ENCODE results near the gene ANKS1B.

The ANKS1B gene

DNA sequence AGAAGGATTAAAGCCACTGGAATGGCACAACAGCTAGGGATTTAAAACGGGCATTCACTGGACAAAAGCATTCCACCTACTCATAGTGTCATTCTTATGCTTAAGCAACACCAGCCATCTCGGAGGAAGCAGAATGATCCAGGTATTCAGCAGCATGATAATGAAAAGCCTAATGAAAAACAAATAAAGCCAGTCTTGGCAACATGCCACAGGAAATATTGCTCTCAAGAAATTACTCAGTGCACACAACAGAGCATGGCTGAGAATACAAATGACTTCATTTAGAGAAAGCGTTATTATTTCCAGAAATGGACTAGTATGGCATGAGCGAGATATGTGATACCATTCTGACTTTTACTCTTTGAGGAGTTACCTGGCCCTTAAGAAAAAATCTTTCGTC, 897.5 kb downstream of the ANKS1B start:
- TF ChIP-seq, protein P1, sequence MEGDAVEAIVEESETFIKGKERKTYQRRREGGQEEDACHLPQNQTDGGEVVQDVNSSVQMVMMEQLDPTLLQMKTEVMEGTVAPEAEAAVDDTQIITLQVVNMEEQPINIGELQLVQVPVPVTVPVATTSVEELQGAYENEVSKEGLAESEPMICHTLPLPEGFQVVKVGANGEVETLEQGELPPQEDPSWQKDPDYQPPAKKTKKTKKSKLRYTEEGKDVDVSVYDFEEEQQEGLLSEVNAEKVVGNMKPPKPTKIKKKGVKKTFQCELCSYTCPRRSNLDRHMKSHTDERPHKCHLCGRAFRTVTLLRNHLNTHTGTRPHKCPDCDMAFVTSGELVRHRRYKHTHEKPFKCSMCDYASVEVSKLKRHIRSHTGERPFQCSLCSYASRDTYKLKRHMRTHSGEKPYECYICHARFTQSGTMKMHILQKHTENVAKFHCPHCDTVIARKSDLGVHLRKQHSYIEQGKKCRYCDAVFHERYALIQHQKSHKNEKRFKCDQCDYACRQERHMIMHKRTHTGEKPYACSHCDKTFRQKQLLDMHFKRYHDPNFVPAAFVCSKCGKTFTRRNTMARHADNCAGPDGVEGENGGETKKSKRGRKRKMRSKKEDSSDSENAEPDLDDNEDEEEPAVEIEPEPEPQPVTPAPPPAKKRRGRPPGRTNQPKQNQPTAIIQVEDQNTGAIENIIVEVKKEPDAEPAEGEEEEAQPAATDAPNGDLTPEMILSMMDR (conservative IDR thresholded peaks at IDR 0.05; ENCODE audit: low read depth, low read length) = no peak
- DNase-seq (ENCODE audit: low read depth) = peak; percentile 2
- no peak overlapping the region for H3K4me3 ChIP-seq (ENCODE audit: low read depth, low read length)

DNA sequence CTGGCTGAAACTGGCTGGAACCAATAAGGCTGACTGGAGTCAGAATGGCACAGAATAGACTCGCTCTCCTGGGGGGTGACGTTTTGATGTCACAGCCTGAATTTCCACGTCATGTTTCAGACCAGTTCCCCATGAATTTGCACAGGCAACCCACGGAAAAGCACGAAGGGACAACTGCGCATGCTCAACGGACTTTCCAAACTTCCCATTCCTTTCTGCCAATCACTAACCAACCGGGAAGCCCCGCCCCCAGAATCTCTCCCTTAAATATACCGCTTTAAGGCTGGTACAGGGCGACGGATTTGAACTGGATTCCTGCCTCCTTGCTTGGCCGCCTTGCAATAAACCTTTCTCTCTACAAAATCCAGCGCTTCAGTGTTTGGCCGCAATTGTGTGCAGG, 904.9 kb downstream of the ANKS1B start:
- TF ChIP-seq, protein P1 (conservative IDR thresholded peaks at IDR 0.05; ENCODE audit: low read depth, low read length) = no peak
- no peak overlapping the region for H3K4me3 ChIP-seq (ENCODE audit: low read depth, low read length)

DNA sequence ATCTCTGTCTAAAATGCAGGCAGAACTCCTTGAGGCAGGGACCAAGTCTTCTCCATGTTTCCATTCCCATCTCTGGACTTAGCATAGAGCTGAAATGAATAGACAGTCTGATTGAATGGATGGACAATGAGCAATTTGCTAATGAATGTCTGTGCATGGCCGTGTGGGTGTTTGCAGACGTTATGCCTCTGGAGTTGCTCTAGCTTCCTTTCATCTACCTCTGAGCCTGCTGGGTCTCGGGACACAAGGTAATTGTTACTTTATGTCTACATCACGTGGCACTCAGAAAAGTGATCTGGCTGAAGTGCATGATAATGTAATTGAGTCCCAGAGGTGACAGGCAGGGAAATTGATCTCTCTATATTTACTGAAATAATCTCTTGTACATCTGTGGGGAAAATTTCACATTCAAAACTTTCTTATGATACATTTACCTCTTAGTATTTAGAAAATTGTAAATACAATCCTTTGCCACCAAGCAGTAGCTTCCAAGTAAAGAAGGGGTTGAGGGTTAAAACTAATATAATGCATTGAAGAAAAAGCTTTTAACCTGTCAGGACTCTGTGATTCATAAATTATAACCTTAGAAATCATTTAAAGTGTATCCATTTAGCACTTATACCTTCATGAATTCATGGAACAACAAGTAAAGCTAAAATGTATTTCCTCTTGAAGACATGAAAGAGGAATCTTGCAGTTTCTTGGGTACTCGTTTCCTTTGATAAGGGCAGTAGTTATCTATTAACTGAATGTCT, 915.6 kb downstream of the ANKS1B start:
- TF ChIP-seq, protein P1 (conservative IDR thresholded peaks at IDR 0.05; ENCODE audit: low read depth, low read length) = no peak
- H3K4me3 ChIP-seq (ENCODE audit: low read depth, low read length) = no peak overlapping the region
- DNase-seq (ENCODE audit: low read depth) = no peak

More for the DNA sequence above, 904.9 kb downstream of the ANKS1B start:
- no peak for DNase-seq (ENCODE audit: low read depth)

DNA sequence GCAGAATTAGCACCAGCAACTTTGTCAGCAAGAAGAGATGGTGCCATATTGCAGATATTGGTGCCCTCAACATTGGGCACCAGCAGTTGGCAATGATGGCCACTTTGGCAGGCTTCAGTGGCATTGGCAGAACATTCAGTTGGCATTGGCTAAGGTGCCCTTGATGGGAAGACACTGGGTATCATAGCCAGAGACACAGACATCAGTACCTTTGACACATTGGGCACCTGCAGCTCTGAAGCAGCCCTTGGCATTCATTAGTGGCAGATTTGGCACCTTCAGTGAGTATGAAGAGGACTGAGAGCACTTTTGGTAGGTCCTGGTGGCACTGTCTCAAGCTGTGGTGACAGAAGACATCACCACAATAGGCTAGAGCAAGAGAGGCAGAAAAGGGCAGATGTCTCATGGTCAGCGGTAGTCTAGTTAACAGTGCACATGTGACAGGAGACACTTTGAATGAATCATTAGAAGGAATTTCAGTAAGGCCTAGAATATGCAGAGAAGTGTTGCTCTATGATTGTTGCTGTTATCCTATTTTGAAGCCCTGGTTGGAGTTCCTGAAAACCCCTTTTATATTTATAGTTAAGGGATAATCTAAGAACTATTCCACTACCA, 917.5 kb downstream of the ANKS1B start:
- DNase-seq (ENCODE audit: low read depth) = no peak

DNA sequence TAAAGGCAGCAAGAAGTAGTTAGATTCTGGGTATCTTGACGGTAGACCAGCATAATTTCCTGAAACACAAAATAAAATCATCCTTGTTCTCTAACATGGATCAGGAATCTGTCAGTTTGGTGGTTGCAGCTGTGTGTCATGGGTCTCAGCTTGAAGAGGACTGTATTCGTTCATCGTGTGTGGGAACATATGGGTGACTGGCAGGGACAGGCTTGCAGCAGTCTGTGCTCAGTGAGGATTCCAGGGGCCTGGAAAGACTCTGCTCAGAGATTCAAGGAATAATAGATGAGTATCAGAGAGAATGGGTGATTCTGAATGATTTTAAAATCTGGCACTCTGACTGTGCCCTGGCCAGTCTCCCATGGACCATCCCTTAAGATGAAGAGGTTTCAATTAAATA, 918.0 kb downstream of the ANKS1B start:
- no peak overlapping the region for H3K4me3 ChIP-seq (ENCODE audit: low read depth, low read length)
- DNase-seq (ENCODE audit: low read depth) = no peak
- TF ChIP-seq, protein P1 (conservative IDR thresholded peaks at IDR 0.05; ENCODE audit: low read depth, low read length) = no peak

More for the DNA sequence above, 917.5 kb downstream of the ANKS1B start:
- TF ChIP-seq, protein P1 (conservative IDR thresholded peaks at IDR 0.05; ENCODE audit: low read depth, low read length) = no peak
- no peak overlapping the region for H3K4me3 ChIP-seq (ENCODE audit: low read depth, low read length)

DNA sequence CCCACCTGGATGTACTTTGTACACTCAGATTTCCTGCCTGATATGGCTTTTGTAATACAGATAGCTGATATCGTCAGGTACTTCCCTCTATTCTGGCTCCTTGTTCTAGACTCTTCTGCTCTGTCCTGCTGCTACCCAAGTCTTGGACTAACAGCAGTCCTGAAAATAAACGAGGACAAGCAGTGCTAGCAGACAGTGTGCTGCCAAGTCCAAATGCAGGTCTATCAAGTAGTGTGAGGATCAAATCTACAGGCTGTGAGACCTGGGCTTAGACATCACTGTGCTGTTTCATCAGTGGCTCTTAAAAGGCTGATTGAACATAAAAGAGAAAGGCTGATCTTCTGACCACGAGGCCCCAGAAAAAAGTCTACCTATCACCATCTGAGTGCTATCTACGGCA, 921.6 kb downstream of the ANKS1B start:
- TF ChIP-seq, protein P1 (conservative IDR thresholded peaks at IDR 0.05; ENCODE audit: low read depth, low read length) = no peak
- H3K4me3 ChIP-seq (ENCODE audit: low read depth, low read length) = no peak overlapping the region
- DNase-seq (ENCODE audit: low read depth) = no peak

Measured in choroid plexus epithelial cell (primary cell).